Posterior cingulate gyrus (tissue), 11 donors: ENCODE data around the gene ASGR2.
"Not testable (repeated sequence)": the region's sequence is repeated elsewhere in the genome, so short reads cannot be mapped to it uniquely, and the experiment has no call there.

ENCODE experiments used
- DNase-seq, 10 donors: peaks; one replicate each; pipeline versions ENCODE4 v3.0.0 to v3.0.0-alpha.2; 2020 to 2021; ENCODE audit warnings: mixed read lengths in 3 of 10
- intact Hi-C: fragments of 100-400 bp; cut with DNase I; formaldehyde crosslinking; loops from one replicate; pipeline ENCODE4 v1.15.1; 2023

The ASGR2 gene

DNA sequence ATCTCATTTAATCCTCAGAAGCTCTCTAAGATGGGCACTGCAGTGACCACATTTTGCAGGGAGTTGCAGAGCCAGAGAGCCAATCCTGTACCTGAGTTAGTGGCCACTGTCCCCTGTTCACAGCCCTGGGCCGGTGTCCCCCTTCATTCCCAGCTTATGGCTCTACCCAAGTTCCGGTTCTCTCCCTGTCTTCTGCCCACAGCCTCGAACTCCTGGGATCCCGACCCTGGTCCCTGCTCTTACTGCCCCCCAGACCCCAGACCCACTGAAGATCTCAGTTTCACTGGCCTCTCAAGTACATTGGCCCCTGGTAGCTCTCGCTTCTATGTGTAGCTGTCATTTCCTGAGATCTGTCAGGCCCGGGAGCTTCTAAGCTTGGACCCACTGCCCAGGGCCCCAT is 12.2 kb downstream of the ASGR2 start:
- DNase-seq: no peak
- intact Hi-C loops: no loop called here

DNA sequence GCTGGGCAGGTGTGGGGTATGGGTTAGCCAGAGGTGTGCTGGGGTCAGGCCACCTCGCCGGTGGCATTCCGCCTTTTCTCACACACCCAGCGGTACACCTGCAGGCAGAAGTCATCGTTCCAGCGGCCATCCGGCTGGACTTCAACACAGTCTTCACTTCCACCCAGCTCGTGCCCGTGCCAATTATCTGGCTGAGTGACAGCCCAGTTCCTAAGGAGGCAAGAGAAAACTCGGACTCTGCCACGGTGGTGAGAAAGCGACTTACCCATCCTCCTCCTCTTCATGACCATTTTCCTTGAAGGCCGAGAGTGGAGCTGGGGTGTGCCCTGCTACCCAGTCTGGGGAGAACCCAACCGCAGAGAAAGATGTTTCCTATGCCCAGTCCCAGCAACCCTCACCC is 13.1 kb downstream of the ASGR2 start:
- intact Hi-C loops: no loop called here
- peak in 1 of 10 donors; percentile 60 for DNase-seq

DNA sequence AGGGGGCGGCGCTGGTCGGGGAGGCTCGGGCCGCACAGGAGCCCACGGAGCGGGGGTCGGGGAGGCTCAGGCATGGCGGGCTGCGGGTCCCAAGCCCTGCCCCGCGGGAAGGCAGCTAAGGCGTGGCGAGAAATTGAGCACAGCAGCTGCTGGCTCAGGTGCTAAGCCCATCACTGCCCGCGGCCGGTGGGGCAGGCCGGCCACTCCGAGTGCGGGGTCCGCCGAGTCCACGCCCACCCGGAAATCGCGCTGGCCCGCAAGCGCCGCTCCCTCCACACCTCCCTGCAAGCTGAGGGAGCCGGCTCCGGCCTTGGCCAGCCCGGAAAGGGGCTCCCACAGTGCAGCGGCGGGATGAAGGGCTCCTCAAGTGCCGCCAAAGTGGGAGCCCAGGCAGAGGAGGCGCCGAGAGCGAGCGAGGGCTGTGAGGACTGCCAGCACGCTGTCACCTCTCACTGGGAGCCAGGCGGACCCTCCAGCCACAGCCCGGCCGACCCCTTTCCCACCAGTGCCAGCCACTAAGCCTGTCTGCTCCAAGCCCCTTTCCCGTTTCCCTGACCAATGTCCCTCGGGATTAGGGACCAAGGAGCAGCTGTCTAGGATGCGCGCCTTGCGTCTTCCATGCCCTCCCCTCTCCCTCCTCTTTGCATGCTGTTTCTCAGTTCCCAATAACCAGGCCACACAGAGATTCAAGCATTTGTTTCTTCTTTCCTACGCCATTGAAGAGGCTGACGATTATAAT is 13.8 kb downstream of the ASGR2 start:
- intact Hi-C loops: not testable (repeated sequence)
- peak in 1 of 10 donors; percentile 57 for DNase-seq

DNA sequence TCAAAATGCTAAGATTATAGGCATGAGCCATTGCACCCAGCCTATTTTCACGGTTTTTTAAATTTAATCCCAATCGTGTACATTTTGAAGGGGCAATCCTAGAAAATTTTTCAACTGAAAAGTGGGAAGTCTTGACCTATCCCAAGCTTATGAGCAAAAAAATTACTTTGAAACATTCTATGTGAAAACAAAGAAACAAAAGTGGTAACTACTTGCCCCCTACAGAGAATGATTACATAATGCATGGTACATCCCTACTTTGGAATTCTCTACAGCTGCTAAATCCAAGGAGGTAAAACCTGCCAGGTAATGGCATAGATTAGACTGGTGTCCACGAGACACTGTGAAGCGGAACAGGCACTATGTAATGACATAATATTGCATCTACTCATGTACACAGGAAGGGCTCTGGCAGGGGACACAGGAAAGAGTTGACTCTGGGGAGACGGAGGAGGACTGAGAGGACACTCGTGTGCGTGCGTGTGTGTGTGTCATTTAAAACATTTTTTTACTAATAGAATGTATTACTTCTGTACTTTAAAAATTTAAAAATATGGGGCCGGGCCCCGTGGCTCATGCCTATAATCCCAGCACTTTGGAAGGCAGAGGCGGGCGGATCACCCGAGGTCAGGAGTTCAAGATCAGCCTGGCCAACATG is 15.7 kb downstream of the ASGR2 start:
- intact Hi-C loops: no loop called here

DNA sequence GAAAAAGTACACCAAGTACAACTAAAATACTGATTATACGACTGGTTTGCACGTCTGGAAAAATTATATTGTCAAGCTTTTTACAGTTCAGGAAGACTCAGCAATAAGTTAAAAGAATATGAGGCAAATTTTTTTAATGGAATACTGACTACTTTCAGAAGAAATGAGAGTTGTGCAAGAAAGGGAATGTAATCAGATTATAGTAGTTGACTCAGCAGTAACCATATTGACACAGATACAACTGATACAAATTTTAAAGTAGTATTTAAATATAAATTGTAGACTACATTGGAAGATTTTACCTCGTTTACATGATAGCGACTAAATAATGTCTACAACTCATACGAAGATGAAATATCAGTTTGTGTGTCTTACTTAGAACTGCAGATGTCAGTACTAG is 16.7 kb downstream of the ASGR2 start:
- intact Hi-C loops: no loop called here
- DNase-seq: no peak

More for the DNA sequence above, 15.7 kb downstream of the ASGR2 start:
- DNase-seq: peak in 1 of 10 donors; percentile 61

DNA sequence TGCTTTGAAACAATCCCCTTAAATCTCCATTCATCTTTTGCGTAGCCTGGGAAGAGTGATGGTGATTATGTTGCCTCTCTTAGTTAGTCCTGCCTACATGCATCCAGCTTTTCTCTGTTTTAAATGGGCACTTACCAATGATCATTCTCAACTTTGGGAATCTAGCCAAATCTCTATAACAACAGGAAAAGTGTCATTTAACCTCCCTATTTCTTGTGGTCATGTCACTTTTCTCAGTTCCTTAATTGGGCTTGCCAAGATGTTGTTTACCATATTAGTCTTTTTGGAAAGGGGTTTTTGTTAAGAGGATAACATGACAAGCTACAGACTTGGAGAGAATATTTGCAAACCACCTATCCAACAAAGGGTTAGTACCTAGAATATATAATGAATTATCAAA is 19.0 kb downstream of the ASGR2 start:
- DNase-seq: no peak
- intact Hi-C loops: no loop called here

DNA sequence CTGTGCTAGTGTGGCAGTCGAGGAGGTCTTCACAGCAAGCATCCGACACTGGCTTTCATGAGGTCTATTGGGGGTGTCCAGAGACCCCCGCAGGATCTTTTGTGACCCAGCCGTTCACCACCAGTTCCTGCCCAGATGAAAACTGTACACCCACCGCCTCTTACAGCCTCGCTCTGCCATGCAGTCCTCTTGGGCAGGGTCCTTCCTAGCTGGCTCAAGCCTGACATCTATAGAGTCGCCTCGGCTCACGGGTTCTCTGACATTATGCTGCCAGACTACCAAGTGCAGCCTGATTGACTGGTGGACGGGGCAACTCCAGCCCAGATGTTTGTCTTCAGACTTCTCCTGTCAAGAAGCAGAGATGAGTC is 20.0 kb downstream of the ASGR2 start:
- intact Hi-C loops: no loop called here
- no peak for DNase-seq

DNA sequence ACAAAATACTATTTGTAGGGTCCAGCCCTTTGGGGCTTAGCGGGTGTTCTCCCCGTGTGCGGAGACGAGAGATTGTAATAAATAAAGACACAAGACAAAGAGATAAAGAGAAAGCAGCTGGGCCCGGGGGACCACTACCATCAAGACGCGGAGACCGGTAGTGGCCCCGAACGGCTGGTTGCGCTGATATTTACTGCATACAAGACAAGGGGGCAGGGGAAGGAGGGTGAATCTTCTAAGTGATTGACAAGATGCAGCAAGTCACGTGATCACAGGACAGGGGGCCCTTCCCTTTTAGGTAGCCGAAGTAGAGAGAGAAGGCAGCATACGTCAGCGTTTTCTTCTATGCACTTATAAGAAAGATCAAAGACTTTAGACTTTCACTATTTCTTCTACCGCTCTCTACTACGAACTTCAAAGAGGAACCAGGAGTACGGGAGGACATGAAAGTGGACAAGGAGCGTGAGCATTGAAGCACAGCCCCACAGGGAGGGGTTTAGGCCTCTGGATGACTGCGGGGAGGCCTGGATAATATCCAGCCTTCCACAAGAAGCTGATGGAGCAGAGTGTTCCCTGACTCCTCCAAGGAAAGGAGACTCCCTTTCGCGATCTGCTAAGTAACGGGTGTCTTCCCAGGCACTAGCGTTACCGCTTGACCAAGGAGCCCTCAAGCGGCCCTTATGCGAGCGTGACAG is 23.2 kb downstream of the ASGR2 start:
- DNase-seq, intact Hi-C loops: not testable (repeated sequence)

DNA sequence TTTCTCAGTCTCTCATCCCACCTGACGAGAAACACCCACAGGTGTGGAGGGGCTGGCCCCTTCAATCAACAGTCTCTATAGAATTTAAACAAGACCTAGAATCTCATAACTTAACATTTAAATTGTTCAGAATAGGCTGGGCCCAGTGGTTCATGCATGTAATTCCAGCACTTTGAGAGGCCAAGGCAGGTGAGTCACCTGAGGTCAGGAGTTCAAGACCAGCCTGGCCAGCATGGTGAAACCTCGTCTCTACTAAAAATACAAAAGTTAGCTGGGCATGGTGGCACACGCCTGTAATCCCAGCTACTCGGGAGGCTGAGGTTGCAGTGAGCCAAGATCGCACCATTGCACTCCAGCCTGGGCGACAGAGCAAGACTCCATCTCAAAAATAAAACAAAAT is 25.1 kb downstream of the ASGR2 start:
- intact Hi-C loops, DNase-seq: not testable (repeated sequence)

DNA sequence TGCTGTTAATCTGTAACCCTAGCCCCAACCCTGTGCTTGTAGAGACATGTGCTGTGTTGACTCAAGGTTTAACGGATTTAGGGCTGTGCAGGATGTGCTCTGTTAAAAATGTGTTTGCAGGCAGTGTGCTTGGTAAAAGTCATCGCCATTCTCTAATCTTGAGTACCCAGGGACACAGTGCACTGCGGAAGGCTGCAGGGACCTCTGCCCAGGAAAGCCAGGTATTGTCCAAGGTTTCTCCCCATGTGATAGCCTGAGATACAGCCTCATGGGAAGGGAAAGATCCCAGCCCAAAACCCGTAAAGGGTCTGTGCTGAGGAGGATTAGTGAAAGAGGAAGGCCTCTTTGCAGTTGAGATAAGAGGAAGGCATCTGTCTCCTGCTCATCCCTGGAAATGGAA is 26.2 kb downstream of the ASGR2 start:
- intact Hi-C loops, DNase-seq: not testable (repeated sequence)

DNA sequence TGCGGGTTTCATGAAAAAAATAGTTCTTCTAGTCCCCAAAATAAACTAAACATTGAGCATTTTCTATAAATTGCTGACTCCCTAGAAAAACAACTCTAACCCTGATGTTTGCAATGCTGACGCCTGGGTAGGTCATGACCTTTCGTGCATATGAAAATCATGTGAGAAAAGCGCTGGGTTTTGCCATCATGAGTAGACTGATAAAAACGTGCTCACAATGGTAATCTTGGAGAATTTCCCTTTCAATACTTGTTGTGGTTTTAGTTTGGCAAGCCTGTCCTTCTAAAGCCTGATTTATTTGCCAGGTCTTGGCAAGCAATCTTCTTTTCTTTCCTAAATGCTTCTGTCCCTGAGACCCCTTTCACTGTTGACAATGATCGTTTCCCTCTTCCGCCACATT is 30.5 kb downstream of the ASGR2 start:
- no peak for DNase-seq

DNA sequence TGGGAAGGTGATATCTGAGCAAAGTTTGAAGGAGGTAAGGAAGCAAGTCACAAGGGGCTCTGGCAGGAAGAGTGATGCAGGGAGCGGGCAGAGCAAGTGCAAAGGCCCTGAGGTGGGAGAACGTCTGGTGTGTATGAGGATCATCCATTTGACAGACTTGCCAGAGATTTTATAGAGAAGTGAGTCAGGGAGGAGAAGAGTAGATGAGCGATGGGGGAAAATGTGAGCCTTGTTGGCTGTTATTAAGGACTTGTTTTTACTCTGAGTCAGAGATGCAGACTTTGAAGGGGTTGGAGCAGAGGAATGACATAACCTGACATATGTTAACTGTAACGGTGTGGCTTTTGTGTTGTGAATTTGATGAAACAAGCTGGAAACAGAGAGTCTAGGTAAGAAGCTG is 31.0 kb downstream of the ASGR2 start:
- intact Hi-C loops: no loop called here
- DNase-seq: no peak

More for the DNA sequence above, 30.5 kb downstream of the ASGR2 start:
- intact Hi-C loops: no loop called here

DNA sequence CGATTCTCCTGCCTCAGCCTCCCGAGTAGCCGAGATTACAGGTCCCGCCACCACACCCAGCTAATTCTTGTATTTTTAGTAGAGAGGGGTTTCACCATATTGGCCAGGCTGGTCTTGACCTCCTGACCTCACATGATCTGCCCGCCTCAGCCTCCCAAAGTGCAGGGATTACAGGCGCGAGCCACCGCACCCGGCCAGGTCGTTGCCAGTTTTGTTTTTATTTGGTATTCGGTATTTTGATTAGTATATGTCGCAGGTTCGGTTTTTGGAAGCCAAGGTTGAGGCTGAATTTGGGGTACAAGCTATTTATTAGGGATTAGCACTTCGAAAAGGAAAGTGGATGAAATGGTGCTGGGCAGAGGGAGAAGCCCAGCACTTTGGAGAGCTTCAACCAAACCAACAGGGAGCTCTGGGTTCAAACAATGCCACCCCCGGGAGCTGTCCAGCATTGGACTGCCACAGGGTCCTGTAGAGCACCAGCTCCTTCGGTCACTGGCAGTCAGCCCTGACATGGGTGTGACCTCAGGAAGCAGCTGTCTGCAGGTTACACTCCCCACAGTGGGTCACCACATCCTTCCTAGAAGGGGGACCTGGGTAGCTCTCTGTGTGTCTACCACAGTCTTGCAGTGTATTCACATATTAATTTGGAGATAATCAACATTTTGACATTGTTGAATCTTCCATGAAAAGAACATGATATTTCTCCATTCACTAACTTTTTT is 33.1 kb downstream of the ASGR2 start:
- intact Hi-C loops: no loop called here
- no peak for DNase-seq

DNA sequence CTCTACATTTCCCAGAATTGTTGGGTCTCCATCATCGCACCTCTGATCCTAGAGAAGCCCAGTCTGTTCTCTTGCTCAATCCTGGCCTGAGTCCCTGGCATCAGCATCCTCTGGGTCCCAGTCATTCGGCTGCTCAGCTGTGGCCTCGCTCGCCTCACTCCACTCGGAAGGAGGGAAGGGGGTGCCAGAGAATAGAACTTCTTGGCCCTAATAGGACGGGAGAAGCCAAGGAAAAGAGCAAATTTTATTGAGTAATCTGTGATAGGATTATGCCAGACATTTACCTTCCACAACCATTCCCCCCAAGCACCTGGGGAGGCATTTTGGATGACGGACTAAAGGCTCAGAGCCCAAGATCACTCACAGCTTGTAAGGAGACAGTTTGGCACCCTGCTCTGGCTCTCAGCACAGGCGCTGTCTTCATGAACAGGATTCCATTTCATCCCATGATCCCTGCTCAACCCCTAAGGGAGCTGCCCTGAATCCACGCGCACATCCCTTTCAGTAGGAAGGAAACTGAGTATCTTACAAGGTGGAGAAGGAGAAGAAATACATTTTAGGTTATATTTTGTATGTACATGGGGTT is 34.1 kb downstream of the ASGR2 start:
- no peak for DNase-seq

DNA sequence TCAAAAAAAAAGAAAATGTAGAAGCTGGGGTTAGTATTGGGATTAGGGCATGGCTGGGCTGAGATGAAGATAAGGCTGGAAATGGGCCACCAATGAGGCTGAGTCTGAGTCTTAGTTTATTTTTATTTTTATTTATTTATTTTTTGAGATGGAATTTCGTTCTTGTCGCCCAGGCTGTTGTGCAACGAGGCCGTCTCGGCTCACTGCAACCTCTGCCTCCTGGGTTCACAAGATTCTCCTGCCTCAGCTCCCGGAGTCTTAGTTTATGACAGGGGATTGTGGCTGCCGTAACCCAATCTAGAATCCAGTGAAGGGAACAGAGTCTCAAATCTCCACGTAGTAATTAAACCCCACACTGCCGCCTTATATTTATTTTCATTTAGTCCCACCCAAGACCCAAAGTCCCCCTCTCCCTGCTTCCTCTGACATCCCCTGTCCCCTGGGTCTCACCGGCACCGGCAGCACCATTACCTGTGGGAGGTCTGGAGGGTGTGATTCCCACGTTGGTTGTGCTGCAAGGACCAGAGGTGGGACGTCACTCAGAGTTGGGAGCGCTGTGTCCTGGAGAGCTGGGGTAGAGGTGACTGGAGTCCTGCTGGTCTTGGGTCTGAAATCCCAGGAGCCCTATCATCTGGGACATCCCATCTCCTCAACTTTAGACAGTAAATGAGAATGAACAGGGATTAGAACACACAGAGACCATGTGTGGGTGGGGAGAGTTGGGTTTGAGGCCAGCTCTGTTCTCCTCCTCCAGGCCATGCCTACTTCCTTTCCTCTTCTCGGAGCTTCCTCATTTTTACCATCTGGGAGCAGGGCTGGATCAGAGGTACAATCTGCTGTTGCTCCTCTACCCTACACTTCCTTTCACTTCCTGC is 34.8 kb downstream of the ASGR2 start, which contains the start of gene CLEC10A:
CLEC10A (minus strand) TSS at position 671 of the 875 bp plus-strand sequence. CDS start 1,439 bp downstream, outside the sequence.
- intact Hi-C loops: no loop called here
- peak in 1 of 10 donors; percentile 52 for DNase-seq

More for the DNA sequence above, 34.1 kb downstream of the ASGR2 start:
- intact Hi-C loops: no loop called here

DNA sequence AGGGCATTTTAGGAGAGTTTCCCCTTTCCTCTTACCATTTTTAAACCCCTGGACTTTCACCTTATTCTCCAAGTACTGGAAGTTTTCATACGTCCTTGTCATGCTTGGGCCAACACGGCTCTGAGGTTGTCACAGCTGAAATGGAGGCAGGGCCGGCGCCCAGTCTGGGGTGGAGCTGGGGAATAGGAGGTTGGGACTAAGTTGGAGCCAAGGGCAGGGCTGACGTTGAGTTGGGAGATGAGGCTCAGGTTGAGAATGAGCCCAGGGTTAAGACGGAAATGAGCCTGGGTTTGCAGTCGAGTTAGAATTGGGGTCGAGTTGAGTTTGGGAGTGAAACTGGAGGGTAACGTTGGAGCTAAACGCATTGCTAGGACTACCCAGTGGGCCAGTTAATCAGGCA is 35.9 kb downstream of the ASGR2 start:
- DNase-seq: no peak
- intact Hi-C loops: no loop called here

DNA sequence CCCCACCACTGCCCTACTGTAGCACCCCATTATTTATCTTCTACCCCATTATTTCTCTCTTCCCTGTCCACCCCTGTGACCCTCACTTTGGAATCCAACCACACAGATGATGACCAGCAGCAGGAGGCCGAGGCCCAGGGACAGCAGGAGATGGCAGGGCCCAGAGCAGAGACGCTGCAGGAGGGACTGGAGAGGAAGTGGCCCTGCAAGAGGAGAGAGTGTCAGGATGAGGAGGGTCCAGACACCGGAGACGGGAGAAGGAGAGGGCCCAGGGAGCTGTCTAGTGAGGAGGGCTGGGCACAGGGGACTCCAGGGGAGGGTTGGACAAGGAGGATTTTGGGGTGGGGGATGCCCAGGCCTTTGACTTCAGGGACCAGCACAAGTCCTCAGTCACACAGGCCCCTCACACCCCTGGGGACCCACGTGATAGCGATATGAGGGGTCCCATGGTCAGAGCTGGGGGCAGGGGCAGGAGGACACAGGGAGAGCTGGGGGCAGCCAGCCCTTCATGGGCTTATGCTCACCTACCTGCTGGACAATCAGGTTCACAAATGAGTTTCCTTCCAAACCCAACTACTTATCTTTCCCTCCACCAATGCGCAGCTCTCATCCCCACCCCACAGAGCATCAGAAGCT is 36.6 kb downstream of the ASGR2 start:
- peak in 1 of 10 donors; percentile 77 for DNase-seq
- intact Hi-C loops: no loop called here

DNA sequence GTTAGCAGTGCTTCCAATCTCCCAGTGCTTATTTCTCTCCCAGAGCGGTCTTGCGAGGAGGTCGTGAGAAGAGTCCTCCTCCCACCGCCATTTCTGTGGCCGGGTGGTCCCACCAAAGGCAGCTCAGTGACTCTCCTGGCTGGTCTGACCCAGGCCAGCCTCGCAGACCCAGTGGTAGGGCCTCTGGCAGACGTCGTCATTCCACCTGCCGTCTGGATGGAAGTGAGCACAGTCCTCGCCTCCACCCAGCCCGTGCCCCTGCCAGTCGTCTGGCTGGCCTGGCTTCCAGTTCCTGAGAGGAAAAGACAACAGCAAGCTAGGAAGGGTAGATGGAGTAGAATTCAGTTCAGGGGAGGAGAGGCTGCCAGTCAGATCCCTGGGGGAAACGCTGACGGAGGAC is 39.7 kb downstream of the ASGR2 start:
- DNase-seq: peak in 1 of 10 donors; percentile 75
- intact Hi-C loops: no loop called here

DNA sequence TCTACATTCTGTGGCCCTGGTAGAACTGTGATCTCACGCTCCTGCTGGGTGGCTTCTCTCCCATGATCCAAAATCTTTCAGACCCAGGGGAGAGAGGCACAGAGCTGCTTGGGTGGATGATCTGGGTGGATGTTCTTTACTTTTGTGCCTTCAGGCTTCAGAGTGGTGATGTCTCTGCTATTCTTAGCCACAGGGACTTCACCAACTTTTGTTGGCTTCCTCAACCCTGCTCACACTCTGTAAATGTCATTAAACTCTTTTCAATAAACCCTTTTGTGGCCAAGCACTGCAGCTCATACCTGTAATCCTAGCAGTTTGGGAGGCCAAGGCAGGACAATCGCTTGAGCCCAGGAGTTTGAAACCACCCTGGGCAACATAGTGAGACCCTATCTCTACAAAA is 42.2 kb downstream of the ASGR2 start:
- no peak for DNase-seq
- intact Hi-C loops: no loop called here
